HL-60/S4 treated with retinoic acid at 250 ng/mL for 4 days and 3 days (cell line): Measurements from ENCODE around the gene TBC1D4.

ENCODE experiments used
- in situ Hi-C: fragments of 300-500 bp; cut with MboI; formaldehyde crosslinking; loops from 2 replicates; pipeline ENCODE4 v1.7.0; 2022; ENCODE audit warnings: low sequenced_read_pairs

The TBC1D4 gene

DNA sequence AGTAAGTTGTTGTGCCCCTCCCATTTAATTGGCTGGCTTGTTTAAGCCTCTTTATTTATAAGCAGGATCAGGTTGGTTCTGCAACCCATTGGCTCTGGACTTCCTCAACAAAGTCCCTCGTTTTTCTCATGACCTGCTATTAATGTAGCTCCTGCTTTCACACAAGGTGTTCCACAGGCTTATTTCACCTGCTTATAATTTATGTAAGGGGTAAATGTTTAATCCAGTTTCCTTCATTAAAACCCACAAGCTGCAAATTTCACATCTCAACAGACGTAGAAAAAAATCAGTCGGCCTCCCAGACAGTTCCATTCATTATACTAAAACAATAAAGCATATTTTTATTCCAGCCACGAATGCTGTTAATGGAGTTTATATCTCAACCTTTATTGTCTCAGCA, 86.1 kb downstream of the TBC1D4 start:
- in situ Hi-C loops = no loop called here

DNA sequence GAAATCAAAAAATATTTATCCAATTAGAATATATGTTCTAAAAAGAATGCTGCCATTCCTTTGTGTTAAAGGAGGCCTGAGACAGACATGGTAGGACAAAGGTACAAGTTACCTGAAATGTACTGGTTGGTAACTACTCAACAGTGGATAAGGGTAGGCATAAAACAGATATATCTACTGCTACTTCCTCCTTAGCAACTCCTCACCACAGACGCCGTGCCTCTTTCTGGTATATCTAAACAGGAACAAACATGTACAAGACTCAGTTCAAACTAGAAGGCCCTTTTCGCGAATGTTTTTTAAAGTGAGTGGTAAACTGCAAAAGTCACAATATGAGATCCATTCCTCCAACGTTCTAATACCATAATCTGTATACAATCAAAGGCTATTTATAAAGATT, 86.9 kb downstream of the TBC1D4 start:
- in situ Hi-C loops = no loop called here

DNA sequence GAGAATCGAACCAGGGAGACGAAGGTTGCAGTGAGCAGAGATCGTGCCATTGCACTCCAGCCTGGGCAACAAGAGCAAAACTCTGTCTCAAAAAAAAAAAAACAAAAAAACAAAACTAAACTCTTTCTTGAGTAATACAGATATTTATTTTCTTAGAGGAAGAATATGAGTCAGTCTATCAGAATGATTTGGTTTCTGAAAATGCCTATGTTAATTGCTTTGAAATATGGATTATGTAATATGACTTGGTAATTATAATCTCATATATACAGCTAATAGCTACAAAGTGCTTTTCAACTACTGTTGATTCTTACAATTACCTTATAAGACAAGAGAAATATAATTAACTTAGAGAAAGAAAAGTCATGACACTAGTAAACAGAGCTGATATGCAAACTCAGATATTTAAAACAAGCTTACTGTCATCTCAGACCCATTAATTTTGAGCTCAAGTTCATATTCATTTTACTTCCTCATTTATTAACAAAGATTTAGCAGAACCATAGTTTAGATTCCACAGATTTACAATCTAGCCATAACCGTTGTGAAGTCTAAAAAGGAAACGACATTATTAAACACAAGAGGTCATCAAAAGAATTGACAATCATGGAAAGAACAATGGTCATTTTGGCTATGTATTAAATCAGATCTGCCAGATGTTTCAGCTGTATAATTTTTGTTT, 88.0 kb downstream of the TBC1D4 start:
- in situ Hi-C loops = no loop called here

DNA sequence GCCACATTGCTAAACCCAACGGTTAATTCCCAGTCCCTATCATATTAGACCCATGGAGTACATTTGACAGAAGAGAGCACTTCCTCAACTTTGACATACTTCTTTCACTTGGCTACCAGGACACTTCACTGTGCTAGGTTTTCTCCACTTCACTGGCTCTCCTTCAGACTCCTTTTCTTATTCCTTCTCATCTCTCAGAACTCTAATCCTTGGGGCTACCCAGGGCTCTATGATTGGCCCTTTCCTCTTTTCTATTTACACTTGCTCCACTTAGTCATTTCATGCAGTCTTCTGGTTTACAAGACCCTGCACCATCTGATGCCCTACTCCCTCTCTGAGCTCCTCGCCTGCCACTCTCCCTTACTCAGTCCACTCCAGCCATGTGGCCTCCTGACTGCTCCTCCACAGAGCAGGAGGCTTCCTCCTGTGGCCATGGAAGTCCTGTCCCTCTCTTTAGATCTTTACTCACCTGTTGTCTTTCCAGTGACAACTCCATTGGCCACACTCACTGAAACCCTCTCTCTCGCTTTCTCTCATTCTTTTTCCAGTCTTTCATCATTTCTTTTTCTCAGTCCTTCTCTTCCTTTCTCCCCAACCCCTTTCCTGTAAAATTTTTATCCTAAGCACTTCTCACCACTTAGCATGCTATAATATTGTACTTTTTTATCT, 90.4 kb downstream of the TBC1D4 start:
- in situ Hi-C loops = no loop called here

DNA sequence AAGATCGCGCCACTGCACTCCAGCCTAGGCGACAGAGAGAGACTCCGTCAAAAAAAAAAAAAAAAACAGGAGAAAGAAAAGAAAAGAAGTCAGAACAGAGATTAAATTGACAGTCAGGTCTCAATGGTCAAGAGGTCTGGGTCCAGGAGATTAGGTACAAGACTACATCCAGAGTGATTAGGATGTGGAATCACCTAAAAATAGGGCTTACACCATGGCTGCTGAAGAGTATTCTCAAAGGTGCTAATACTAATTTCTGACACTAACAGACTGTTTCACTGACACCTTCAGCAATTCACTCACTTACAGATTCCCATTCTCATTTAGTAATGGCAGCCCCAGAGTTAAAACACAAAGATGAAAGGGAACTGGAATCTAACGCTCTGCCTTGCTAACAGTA, 91.7 kb downstream of the TBC1D4 start:
- in situ Hi-C loops = no loop called here

DNA sequence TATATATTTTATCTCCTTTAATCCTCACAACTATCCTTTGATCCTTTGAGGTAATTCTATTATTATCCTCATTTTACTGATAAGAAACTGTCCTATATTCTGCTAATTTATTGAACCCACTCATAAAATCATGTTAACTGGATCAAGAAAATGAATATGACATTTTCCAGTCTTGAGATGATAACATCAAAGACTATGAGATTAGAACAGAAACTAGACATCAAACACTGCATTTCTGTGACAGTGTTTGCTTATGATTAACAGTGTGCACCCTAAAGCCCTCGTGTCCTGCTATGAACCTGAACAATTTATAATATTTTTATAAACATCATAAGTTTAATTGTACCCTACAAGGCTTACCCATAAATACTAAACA, 96.3 kb downstream of the TBC1D4 start:
- in situ Hi-C loops = no loop called here

DNA sequence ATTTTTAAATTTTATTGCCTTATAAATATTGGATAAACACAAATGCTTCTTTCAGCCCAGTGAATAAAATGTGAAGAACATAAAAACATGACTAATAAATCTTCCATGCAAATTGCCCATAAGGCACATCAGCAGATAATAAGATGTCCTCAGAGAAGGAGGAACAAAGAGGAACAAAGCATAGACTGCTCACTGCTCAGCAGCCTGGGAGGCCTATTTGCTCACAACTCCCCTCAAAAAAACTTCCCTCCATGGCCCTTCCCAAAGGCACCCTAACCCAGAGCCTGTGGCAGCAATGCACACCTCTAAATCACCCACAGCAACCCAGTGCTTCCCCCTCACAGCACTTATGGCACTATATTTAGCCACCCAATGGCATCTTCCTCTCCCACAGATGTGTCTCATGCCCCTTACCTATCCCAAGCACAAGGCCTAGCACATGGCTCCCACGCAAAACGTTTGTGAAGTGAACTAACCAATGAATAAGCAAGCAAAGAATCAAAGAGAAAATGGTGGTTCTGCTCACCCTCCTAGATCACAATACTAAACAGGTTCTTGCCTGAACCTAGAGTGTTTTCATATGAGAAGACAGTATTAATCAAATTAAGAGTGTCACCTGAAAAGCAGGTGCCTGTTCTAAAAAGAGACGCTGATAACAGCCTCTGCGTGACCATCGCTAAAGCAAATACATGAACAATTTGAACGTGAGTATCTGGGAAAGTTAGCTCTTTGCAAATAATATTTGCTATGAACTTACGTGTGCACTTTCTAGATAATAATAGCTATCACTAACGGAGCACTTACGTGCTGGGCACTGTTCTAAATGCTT, 96.9 kb downstream of the TBC1D4 start:
- in situ Hi-C loops = no loop called here

DNA sequence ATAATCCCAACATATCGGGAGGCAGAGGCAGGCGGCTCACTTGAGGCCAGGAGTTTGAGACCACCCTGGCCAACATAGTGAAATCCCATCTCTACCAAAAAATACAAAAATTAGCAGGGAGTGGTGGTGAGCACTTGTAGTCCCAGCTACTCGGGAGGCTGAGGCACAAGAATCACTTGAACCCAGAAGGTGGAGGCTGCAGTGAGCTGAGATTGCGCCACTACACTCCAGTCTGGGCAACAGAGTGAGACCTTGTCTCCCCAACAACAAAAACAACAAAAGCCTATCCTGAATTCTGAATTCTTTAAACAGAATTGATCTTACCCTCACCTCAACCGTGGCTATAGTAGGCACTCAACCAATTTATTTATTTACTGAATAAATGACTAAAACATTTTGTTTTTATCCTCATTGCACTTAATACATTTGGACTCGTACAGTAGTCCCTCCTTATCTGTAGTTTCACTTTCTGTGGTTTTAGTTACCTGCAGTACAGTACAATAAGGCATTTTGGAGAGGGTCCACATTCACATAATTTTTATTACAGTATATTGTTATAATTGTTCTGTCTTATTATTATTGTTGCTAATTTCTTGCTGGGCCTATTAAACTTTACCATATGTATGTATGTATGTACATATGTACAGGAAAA, 98.8 kb downstream of the TBC1D4 start:
- in situ Hi-C loops = no loop called here

DNA sequence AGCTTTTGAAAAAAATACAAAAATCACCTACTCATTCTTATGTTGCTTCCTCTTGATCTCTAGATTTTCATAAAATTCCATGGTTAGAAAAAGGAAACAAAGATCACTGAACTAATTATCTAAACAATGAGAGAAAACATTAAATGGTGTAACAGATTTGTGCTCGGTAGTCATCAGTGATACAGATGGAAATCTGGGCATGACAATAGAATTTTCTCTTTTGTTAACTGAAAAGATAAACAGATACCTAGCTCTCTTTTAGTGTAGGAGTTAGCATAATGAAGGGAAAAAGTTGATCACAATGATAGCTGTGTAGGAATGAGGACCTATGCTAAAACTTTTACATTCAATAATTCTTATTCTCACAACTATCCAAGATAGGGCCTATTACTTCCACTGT, 103.7 kb downstream of the TBC1D4 start:
- in situ Hi-C loops = no loop called here

DNA sequence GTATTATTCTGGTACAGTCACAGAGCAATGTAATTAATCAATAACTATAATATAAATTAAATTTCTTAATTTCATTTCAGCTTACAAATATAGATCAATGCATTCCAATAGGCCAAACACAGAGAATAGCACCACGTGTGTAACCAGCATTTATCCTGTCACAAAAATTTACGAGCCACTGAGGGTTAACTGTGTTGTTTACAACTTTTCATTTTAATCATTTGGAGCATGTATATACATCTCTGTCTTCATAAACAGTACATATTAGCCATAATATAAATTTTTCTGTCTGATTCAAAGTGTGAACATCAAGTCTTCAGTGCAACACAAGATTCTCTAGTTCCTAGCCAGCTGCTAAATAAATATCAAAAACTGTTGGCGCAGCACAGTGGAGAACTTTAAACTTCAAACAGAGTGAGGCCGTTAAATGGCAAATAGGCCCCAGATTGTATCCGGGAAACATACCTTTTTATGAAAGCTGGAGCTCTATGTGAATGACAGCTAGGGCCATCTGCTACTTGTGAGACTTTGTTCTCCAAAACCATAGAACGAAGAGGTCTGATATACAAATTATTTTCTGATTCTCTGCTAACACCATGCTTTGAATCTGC, 105.1 kb downstream of the TBC1D4 start:
- in situ Hi-C loops = no loop called here

DNA sequence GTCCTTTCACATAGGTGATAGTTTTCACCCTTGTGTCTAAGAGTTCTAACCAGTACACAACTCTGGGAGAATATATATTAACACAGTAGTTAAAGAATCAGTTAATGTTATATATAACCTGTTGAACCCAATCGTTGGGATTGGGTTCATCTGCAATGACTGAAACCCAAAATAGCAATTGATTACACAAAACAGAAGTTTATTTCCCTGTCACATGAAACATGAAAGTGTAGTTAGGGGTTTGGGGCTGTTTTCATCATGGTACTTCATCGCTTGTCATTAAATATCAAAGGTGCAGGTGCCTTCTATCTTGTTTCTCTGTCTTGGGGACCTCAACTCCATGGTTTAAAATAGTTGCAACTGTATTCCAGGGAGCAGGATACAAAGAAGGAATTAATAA, 106.6 kb downstream of the TBC1D4 start:
- in situ Hi-C loops = no loop called here

DNA sequence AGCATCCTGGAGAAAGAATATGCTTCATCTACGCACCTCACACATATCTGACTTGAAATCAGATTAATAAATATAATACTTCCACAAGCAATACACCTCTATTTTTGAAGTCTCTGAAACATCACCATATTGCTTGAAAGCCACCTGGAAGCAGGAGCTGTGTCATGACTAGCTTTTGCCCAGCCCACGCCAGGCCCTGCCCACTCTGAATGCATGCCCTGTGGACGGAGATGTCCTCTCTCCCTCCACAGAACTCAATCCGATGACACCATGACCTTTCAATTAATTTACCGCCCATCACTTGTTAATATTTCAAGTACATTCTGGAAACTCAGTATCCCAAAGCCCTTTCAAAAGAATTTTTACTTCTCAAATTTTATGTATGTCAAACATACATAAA, 108.0 kb downstream of the TBC1D4 start:
- in situ Hi-C loops = no loop called here

DNA sequence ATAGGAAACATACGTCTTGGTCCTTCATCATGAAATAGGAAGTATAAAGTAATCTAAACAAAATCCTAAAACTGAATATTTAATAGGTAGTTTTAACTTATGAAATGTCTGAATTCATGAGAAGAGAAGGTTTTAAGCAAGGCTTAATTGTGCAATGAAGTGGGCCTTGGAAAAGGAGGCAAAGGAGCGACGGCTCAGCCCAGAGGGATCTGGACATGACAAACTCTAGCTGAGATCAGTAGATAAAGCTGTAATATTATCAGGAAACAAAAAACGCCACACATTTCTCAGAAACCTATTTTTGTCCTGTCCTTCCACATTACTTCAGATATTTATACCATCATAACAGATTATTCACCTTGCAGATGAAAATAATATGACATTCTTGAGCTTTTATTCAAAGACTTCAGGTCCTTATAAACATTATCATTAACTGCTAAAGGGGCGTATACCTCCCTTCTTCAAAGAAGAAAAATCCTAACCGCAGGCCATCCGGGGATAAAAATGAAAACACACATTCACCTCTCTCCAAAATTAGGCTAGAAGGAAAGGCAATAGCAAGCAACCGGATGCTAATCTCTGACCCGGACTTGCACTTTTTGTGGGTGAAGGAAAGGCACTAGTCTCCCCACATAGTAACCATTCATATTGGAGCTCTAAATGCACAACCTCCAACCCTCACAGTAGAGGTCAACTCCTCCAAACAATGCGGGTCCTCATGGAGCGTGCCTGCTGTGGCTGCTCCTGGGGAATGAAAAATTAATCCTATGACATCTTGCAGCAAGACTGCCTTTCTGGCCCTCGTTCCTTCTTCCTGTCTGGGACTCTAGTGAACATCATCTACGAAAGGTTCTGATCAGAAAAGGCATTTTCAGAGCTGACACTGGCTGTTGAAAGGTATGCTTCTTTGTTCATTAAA, 108.8 kb downstream of the TBC1D4 start:
- in situ Hi-C loops = no loop called here

DNA sequence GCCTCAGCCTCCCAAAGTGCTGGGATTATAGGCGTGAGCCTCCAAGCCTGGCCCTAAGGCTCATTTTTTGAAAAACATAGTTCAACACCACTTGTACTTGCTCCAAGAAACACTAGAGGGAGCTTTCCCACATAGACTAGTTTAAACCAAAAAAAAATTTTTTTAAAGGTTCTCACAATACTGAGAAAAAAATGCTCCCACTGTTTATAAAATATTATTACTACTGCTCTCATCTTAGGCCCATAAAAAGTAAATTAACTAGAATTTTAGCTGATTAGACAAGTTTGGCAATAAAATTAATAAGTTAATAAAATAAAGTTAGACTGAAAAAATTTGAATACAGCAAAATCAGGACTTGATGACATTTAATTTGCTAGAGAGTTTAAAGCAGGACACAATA, 109.5 kb downstream of the TBC1D4 start:
- in situ Hi-C loops = no loop called here

DNA sequence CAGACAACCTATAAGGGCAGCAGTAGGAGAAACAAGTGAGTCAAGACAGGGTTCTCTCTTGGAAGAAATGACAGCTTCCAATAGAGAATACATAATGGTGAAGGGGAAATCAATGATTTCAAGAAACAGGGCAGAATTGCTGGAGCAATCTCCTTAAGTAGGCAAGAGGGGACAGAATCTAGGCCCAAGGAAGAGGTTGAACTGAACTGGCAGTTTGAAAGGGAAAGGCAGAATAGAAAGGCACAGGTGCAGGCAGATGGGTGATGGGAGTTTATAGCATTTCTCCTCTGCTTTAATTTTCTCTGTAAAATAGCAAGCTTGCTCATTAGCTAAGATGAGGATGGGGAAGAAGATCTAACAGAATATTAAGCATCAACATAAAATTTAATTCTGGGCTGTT, 110.8 kb downstream of the TBC1D4 start:
- in situ Hi-C loops = no loop called here

DNA sequence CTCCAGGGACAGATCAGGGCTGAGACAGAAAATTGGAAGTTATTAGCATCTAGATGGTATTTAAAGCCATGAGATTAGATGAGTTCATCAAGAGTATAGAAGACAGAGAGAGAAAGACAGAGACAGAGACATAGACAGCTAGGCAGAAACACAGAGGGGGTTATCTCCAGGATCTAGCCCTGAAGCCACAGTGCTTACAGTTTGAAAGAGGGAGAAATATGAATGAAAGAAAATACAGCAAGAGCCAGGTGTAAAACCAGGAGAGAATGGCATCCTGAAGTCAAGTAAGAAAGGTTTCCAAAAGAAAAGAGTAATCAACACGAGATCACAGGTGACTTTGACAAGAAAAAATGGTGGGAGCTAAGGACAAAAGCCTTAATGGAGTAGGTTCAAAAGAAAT, 111.2 kb downstream of the TBC1D4 start:
- in situ Hi-C loops = no loop called here

DNA sequence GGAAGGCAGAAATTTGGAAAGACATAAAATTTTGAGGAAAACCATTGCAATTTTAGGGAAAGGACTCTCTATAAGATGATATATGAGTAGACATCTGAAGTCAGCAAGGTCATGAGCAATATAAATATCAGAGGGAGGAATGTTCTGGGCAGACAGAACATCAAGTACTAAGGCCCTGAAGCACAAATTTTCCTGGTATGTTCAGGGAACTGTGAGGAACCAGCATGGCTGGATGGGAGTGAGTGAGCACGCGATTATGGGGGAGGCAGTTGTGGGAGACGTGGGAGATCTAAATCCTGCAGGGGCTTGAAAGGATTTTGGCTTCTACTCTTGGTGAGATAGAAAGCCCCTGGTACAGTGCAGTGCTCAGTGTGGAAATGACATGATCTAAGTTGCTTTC, 112.0 kb downstream of the TBC1D4 start:
- in situ Hi-C loops = no loop called here

DNA sequence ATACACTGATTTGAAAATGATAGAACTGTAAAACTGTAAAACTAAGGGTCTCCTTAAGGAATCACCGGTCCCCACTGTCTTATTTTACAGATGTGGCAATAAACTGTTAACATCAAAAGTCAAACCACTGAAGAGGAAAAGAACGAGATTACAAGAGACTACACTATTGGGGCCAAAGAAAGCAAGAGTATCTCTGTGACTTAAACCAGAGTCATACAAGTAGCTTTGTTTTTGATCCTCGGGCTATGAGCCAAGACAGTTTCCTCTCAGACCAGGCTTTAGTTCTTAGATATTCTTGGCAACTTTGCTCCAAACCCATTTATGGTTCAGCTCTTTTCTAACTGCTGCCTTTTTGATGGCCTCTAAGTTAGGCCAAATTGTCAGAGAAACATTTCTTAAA, 113.8 kb downstream of the TBC1D4 start:
- in situ Hi-C loops = no loop called here

DNA sequence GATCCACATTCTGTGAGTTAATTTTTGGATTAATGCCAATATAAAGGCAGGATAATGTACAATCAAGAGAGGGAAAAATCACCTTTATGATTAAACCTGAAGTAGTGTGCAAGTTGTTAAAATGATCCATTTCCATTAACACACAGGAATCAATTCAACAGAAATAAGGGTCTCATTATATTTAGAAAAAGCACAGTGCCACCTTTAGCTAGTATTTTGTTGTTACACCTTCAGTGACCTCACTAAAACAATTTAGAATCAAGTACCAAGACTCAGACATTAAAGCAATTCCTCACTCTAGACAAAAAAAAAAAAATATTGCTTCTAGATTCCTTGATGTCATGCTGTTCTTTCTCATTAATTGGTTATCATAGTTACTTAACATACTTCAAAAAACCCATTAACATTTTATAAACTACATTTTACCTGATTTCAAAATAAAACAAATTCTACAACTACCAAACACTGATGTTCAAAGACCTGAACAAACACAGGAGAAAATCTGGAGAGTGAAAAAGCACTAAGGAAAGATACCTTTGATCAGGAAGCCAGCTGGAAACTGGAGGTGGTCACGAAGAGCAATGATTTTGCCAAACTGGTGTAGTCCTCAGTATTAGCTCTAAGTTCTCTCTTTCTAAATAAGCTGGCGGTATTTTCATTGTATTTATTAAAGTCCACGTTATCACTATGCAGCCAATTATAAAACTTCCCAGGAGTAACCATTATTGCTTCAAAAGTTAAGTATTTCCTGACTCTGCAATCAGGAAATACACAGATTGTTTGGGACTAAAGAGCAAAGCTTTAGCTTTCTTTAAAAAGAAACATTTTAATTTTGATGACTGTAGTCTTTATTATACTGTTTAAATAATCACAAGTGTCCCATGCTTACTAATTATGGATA, 115.3 kb downstream of the TBC1D4 start:
- in situ Hi-C loops = no loop called here
